HepG2 (cell line): Measurements from ENCODE around the gene FBXL13.
"Not testable (repeated sequence)": the region's sequence is repeated elsewhere in the genome, so short reads cannot be mapped to it uniquely, and the experiment has no call there.

Source experiments
- CBX1 ChIP-seq: IDR thresholded peaks from one replicate; pipeline ENCODE4 v1.6.1; 2016; ENCODE audit warnings: antibody characterized with exemption, low read depth
- CHD4 ChIP-seq: fragments of 200-600 bp; sonication (generic); IDR thresholded peaks from 2 replicates; pipeline ENCODE4 v1.7.0; 2017; ENCODE audit warnings: mild to moderate bottlenecking, low read length, borderline replicate concordance
- E2F1 ChIP-seq: sonication (generic); formaldehyde crosslinking; IDR thresholded peaks from 2 replicates; pipeline ENCODE4 v1.5.0; 2020; ENCODE audit warnings: missing genetic modification reagents
- HNRNPUL1 ChIP-seq: fragments of 200-400 bp; formaldehyde crosslinking; IDR thresholded peaks from 2 replicates; pipeline ENCODE4 v1.6.1; 2017; ENCODE audit warnings: low read depth, mild to moderate bottlenecking, low read length, moderate library complexity
- NR2C2 ChIP-seq: sonication (generic); formaldehyde crosslinking; IDR thresholded peaks from 2 replicates; pipeline ENCODE4 v1.4.0; 2020; ENCODE audit warnings: missing genetic modification reagents, mild to moderate bottlenecking, moderate library complexity, borderline replicate concordance
- POLR2A ChIP-seq, 2 experiments: IDR thresholded peaks; 2 replicates each; pipeline ENCODE4 v1.6.1; 2011; ENCODE audit warnings: low read depth in 2 of 2, low read length in 2 of 2, mild to moderate bottlenecking in 1 of 2, moderate library complexity in 1 of 2; ENCODE audit not compliant: insufficient read depth in 1 of 2
- RCOR2 ChIP-seq: IDR thresholded peaks from 2 replicates; pipeline ENCODE4 v1.6.1; 2016; ENCODE audit warnings: missing biosample characterization, missing genetic modification reagents
- SIN3A ChIP-seq: IDR thresholded peaks from 2 replicates; pipeline ENCODE4 v1.6.1; 2011; ENCODE audit warnings: low read depth, mild to moderate bottlenecking, control low read depth, low read length, borderline replicate concordance
- TBX3 ChIP-seq: fragments of 450-650 bp; IDR thresholded peaks from 2 replicates; pipeline ENCODE4 v1.6.1; 2017; ENCODE audit warnings: antibody characterized with exemption, mild to moderate bottlenecking, inconsistent platforms, borderline replicate concordance
- ZKSCAN1 ChIP-seq: fragments of 150-350 bp; IDR thresholded peaks from 2 replicates; pipeline ENCODE4 v1.6.1; 2014; ENCODE audit warnings: low read length
- ZNF704 ChIP-seq: sonication (generic); formaldehyde crosslinking; IDR thresholded peaks from 2 replicates; pipeline ENCODE4 v1.8.1; 2023; ENCODE audit warnings: mild to moderate bottlenecking, inconsistent platforms, moderate library complexity, missing genetic modification reagents, borderline replicate concordance
- TF ChIP-seq, protein P1 (sequence below): sonication (generic); formaldehyde crosslinking; IDR thresholded peaks from 2 replicates; pipeline ENCODE4 v1.5.0; 2020; ENCODE audit warnings: mild to moderate bottlenecking, missing genetic modification reagents, moderate library complexity
- TF ChIP-seq, protein P2 (sequence below): sonication (generic); formaldehyde crosslinking; IDR thresholded peaks from 2 replicates; pipeline ENCODE4 v1.9.0; 2021; ENCODE audit warnings: missing genetic modification reagents, mild to moderate bottlenecking, borderline replicate concordance
- TF ChIP-seq, protein P3 (sequence below): sonication (generic); formaldehyde crosslinking; IDR thresholded peaks from 2 replicates; pipeline ENCODE4 v1.9.0; 2021; ENCODE audit warnings: mild to moderate bottlenecking, missing genetic modification reagents

DNA sequence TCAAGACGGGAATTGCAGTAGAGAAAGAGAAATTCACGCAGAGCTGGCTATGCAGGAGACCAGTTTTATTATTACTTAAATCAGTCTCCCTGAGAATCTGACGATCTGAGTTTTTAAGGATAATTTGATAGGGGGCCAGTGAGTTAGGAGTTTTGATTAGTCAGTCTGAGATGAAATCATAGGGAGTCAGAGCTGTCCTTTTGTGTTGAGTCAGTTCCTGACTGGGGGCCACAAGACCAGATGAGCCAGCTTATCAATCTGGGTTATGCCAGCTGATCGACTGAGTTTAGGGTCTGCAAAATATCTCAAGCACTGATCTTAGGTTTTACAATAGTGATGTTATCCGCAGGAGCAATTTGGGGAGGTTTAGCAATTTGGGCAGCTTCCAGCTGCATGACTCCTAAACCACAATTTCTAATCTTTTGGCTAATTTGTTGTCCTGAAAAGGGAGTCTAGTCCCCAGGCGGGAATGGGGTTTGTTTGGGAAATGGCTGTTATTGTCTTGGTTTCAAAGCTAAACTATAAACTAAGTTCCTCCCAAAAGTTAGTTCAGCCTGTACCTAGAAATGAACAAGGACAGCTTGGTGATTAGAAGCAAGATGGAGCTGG is 278.5 kb downstream of the FBXL13 start:
- TF ChIP-seq, protein P1, sequence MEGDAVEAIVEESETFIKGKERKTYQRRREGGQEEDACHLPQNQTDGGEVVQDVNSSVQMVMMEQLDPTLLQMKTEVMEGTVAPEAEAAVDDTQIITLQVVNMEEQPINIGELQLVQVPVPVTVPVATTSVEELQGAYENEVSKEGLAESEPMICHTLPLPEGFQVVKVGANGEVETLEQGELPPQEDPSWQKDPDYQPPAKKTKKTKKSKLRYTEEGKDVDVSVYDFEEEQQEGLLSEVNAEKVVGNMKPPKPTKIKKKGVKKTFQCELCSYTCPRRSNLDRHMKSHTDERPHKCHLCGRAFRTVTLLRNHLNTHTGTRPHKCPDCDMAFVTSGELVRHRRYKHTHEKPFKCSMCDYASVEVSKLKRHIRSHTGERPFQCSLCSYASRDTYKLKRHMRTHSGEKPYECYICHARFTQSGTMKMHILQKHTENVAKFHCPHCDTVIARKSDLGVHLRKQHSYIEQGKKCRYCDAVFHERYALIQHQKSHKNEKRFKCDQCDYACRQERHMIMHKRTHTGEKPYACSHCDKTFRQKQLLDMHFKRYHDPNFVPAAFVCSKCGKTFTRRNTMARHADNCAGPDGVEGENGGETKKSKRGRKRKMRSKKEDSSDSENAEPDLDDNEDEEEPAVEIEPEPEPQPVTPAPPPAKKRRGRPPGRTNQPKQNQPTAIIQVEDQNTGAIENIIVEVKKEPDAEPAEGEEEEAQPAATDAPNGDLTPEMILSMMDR (CRISPR knock-in tag), result not testable (repeated sequence)
- not testable (repeated sequence) for TF ChIP-seq POLR2A (IDR thresholded peaks at IDR 0.05; ENCODE audit: insufficient read depth in 1 of 2, low read depth in 2 of 2, low read length in 2 of 2); HNRNPUL1; E2F1 (CRISPR knock-in tag); CHD4; RCOR2 (CRISPR knock-in tag); NR2C2 (CRISPR knock-in tag); TBX3; SIN3A; ZKSCAN1; CBX1; ZNF704 (CRISPR knock-in tag)
- TF ChIP-seq, protein P2, sequence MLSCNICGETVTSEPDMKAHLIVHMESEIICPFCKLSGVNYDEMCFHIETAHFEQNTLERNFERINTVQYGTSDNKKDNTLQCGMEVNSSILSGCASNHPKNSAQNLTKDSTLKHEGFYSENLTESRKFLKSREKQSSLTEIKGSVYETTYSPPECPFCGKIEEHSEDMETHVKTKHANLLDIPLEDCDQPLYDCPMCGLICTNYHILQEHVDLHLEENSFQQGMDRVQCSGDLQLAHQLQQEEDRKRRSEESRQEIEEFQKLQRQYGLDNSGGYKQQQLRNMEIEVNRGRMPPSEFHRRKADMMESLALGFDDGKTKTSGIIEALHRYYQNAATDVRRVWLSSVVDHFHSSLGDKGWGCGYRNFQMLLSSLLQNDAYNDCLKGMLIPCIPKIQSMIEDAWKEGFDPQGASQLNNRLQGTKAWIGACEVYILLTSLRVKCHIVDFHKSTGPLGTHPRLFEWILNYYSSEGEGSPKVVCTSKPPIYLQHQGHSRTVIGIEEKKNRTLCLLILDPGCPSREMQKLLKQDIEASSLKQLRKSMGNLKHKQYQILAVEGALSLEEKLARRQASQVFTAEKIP, result not testable (repeated sequence)
- TF ChIP-seq, protein P3, sequence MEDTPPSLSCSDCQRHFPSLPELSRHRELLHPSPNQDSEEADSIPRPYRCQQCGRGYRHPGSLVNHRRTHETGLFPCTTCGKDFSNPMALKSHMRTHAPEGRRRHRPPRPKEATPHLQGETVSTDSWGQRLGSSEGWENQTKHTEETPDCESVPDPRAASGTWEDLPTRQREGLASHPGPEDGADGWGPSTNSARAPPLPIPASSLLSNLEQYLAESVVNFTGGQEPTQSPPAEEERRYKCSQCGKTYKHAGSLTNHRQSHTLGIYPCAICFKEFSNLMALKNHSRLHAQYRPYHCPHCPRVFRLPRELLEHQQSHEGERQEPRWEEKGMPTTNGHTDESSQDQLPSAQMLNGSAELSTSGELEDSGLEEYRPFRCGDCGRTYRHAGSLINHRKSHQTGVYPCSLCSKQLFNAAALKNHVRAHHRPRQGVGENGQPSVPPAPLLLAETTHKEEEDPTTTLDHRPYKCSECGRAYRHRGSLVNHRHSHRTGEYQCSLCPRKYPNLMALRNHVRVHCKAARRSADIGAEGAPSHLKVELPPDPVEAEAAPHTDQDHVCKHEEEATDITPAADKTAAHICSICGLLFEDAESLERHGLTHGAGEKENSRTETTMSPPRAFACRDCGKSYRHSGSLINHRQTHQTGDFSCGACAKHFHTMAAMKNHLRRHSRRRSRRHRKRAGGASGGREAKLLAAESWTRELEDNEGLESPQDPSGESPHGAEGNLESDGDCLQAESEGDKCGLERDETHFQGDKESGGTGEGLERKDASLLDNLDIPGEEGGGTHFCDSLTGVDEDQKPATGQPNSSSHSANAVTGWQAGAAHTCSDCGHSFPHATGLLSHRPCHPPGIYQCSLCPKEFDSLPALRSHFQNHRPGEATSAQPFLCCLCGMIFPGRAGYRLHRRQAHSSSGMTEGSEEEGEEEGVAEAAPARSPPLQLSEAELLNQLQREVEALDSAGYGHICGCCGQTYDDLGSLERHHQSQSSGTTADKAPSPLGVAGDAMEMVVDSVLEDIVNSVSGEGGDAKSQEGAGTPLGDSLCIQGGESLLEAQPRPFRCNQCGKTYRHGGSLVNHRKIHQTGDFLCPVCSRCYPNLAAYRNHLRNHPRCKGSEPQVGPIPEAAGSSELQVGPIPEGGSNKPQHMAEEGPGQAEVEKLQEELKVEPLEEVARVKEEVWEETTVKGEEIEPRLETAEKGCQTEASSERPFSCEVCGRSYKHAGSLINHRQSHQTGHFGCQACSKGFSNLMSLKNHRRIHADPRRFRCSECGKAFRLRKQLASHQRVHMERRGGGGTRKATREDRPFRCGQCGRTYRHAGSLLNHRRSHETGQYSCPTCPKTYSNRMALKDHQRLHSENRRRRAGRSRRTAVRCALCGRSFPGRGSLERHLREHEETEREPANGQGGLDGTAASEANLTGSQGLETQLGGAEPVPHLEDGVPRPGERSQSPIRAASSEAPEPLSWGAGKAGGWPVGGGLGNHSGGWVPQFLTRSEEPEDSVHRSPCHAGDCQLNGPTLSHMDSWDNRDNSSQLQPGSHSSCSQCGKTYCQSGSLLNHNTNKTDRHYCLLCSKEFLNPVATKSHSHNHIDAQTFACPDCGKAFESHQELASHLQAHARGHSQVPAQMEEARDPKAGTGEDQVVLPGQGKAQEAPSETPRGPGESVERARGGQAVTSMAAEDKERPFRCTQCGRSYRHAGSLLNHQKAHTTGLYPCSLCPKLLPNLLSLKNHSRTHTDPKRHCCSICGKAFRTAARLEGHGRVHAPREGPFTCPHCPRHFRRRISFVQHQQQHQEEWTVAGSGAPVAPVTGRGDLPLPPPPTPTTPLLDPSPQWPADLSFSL (CRISPR knock-in tag), result not testable (repeated sequence)
